DND-41 (cell line): ENCODE results near the gene SFSWAP.

Experiments
- ATAC-seq: fragments of 200-7000 bp; cut with Tn5 transposase; 3 replicates; pipeline ENCODE4 v1.9.1; 2021; ENCODE audit warnings: low read depth; ENCODE audit not compliant: insufficient read depth
- DNase-seq: peaks from one replicate; pipeline ENCODE4 v3.0.0-alpha.2; 2020
- H2AFZ ChIP-seq: 2 replicates; pipeline ENCODE4 v1.6.0; 2012; ENCODE audit warnings: low read depth, low read length
- H3K27ac ChIP-seq: 2 replicates; pipeline ENCODE4 v1.5.1; 2012; ENCODE audit warnings: low read length, inconsistent platforms
- H3K27me3 ChIP-seq: fragments of 200-600 bp; sonication (generic); 2 replicates; pipeline ENCODE4 v1.6.0; 2012; ENCODE audit warnings: low read length, mild to moderate bottlenecking, inconsistent platforms; ENCODE audit not compliant: insufficient read depth, poor library complexity
- H3K36me3 ChIP-seq: 2 replicates; pipeline ENCODE4 v1.5.1; 2012; ENCODE audit warnings: low read length, inconsistent platforms; ENCODE audit not compliant: insufficient read depth
- H3K4me1 ChIP-seq: 2 replicates; pipeline ENCODE4 v1.5.1; 2012; ENCODE audit warnings: mild to moderate bottlenecking, low read length; ENCODE audit not compliant: insufficient read depth
- H3K4me2 ChIP-seq: 2 replicates; pipeline ENCODE4 v1.6.0; 2012; ENCODE audit warnings: mild to moderate bottlenecking, moderate library complexity, low read length, inconsistent platforms; ENCODE audit not compliant: insufficient read depth
- H3K4me3 ChIP-seq, 2 experiments: fragments of 200-600 bp in 1 of 2; shearing (Covaris generic) in 1 of 2; 2 replicates each; pipeline ENCODE4 v1.5.1; 2012 to 2016; ENCODE audit warnings: inconsistent platforms in 2 of 2, low read length in 2 of 2, mild to moderate bottlenecking in 2 of 2, low read depth in 1 of 2, moderate library complexity in 1 of 2
- H3K79me2 ChIP-seq: 2 replicates; pipeline ENCODE4 v1.6.0; 2012; ENCODE audit warnings: low read length, inconsistent platforms; ENCODE audit not compliant: insufficient read depth
- H3K9ac ChIP-seq: 2 replicates; pipeline ENCODE4 v1.6.0; 2012; ENCODE audit warnings: low read depth, mild to moderate bottlenecking, inconsistent platforms, low read length, moderate library complexity
- H3K9me3 ChIP-seq: 2 replicates; pipeline ENCODE4 v1.5.1; 2012; ENCODE audit warnings: low read length, moderate library complexity, mild to moderate bottlenecking, inconsistent platforms; ENCODE audit not compliant: insufficient read depth, severe bottlenecking
- H4K20me1 ChIP-seq: 2 replicates; pipeline ENCODE4 v1.6.0; 2012; ENCODE audit warnings: low read length; ENCODE audit not compliant: insufficient read depth
- CTCF ChIP-seq: IDR thresholded peaks from 2 replicates; pipeline ENCODE4 v1.5.1; 2012; ENCODE audit warnings: borderline replicate concordance, low read length, moderate library complexity, mild to moderate bottlenecking; ENCODE audit not compliant: poor library complexity, severe bottlenecking; ENCODE audit errors: extremely low read depth
- EZH2 ChIP-seq: IDR thresholded peaks from 3 replicates; pipeline ENCODE4 v1.6.1; 2012; ENCODE audit warnings: borderline replicate concordance, low read depth, mild to moderate bottlenecking, moderate library complexity, low read length, inconsistent platforms; ENCODE audit not compliant: severe bottlenecking

SFSWAP gene

DNA sequence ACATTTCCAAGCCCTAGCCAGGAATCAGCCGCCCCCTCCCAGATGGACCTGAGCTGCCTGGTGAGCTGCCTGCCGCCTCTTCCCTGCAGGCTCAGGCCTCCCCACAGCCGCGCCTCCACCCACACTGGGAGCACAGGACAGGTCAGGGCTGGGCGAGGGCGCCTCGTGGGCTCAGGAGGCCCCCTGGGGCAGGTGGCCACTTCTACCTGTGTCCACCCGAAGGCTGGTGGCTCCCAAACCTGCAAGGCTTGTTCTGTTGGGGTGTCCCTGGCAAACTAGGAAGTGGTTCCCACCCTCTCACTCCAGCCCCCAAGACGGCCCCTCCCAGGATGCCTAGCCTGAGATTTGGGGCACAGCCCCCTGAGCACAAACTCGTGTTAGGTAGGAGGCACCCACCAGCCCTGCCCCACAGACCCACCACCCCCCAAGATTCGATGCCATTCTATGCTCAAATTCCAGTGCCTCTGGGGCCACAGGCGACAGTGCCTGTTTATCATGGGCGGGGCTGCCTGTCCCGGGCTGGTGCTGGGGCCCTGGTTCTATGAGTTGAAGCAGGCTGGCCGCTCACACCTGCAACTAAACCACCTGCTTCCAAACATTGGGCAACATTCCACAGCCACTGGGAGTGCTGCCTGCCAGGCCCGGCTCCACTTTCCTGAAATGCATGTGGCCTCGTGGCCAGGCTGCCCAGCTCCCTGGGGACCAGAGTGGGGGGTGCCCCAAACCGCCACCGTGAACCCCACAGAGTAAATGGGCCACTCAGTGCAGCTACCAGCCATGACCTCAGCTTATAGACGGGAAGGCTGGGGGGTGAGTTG, 124.1 kb downstream of the SFSWAP start:
- Histone ChIP-seq H3K27me3 (no peaks in the 10 kb centered on the region), H4K20me1 (no peaks in the 10 kb centered on the region)

GRCh38 chr12:131835616-131836171, 124.8 kb downstream of the SFSWAP start:
- Histone ChIP-seq H3K27me3 (no peaks in the 10 kb centered on the region), H3K9me3 (no peaks in the 10 kb centered on the region), H3K27ac (no peak overlapping the region), H3K4me3 (no peak overlapping the region), H3K36me3 (no peaks in the 10 kb centered on the region), H3K9ac (no peak overlapping the region), H3K4me2 (no peak overlapping the region), H3K79me2 (no peaks in the 10 kb centered on the region), H4K20me1 (no peaks in the 10 kb centered on the region), H3K4me1 (no peaks in the 10 kb centered on the region), H2AFZ (no peak overlapping the region)
- ATAC-seq (no peak), DNase-seq (no peak)
- TF ChIP-seq CTCF, result no peak
- TF ChIP-seq EZH2, result no peak

More for the DNA sequence above, 124.1 kb downstream of the SFSWAP start:
- ATAC-seq (no peak), DNase-seq (no peak)
- Histone ChIP-seq H3K4me2 (no peak overlapping the region), H3K9ac (no peak overlapping the region), H3K9me3 (no peaks in the 10 kb centered on the region), H3K79me2 (no peaks in the 10 kb centered on the region), H3K36me3 (no peaks in the 10 kb centered on the region), H2AFZ (no peak overlapping the region), H3K27ac (no peak overlapping the region), H3K4me3 (no peak overlapping the region), H3K4me1 (no peaks in the 10 kb centered on the region)
- TF ChIP-seq EZH2 (no peak), CTCF (no peak)

DNA sequence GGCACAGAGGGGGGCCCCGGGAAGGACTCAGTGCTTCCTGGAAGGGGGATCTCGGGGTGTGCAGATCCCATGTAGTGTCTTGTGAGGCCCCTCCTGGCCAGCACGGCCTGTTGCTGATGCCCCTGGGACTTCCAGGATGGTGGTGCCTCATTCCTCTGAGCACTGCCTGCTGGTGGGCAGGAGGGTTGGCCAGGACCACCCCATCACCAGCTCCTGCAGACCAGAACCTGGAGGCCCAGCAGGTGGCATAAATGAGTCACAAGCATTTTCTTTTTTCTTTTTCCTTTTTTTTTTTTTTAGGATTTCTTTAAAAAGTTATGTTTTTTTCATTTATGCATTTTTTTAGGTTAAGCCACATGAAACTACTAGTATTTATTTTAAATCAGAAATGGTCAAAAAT, 125.3 kb downstream of the SFSWAP start:
- Histone ChIP-seq H3K36me3 (no peaks in the 10 kb centered on the region), H3K79me2 (no peaks in the 10 kb centered on the region), H3K4me2 (no peak overlapping the region), H4K20me1 (no peaks in the 10 kb centered on the region), H2AFZ (no peak overlapping the region), H3K27ac (no peak overlapping the region), H3K9ac (no peak overlapping the region), H3K27me3 (no peaks in the 10 kb centered on the region), H3K9me3 (no peaks in the 10 kb centered on the region), H3K4me3 (no peak overlapping the region), H3K4me1 (no peaks in the 10 kb centered on the region)
- TF ChIP-seq EZH2 (no peak), CTCF (peak; percentile 52)
- DNase-seq (peak; percentile 21), ATAC-seq (no peak)
